ENCODE results near the gene GRID2. TPM values are rescaled to one million over a fixed set of nuclear protein-coding genes. Genes with fewer than 3 reads are reported as not detected.

The GRID2 gene
- total RNA-seq, 2 experiments from 2014 or later, result not detected

DNA sequence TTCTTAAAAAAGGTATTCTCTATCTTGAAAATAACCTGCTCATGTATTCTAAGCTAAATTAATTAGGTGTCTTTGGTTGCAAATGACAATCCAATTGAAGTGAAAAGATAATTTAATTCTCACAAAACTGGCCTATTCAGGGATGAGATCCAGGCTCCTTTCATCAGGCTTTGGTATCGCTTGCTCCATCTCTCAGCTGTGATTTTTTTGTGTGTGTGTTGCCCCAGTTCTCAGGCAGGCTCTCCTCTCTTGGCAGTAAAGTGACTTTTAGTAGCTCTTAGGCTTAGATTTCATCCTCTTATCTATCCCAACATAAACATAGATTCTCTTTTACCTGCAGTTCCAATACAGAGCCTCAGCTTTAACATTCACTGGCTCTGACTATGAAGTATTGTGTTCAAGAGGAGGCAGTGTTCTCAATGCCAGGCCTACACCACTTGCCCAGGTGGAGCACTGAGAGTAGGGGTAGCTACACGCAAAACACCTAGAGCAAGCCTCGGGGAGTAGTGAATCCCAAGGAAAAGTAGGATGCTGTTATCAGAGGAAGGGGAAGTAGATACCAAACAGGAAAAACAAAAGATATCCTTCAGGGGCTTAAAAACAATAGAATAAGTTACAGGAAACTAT is 1132.3 kb downstream of the GRID2 start:
- DNase-seq, result no peak
- ChIA-PET POLR2A (no interaction called here), CTCF (no interaction called here)
- Mint-ChIP-seq H3K4me1 (no peaks in the 10 kb centered on the region), H3K27me3 (no peaks in the 10 kb centered on the region), H3K27ac (no peak overlapping the region), H3K4me3 (no peak overlapping the region), H3K36me3 (ENCODE audit: low read depth) (no peaks in the 10 kb centered on the region), H3K9me3 (peaks cover 4% of the 10 kb centered on the region)

DNA sequence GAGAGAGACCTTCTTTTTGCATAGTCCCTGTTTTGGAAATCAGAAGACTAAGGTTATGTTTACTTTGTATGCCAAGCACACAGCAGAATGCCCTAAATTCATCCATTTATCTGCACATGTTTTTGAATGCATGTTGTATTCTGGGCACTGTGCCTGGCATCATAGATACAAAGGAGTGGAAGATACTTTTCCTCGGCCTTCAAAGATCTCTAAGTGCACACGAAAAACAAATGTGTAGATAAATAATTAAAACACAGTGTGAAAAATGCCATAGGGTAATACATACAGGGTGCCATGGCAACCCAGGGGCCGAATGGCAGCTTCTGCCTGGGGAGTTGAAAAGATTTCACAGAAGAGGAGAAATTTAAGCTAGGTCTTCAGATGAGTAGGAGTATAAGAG is 1134.2 kb downstream of the GRID2 start:
- DNase-seq, result no peak
- no peaks in the 10 kb centered on the region for H3K36me3 Mint-ChIP-seq (ENCODE audit: low read depth)
- H3K27ac Mint-ChIP-seq, result no peak overlapping the region
- H3K9me3 Mint-ChIP-seq, result peaks cover 4% of the 10 kb centered on the region
- no peaks in the 10 kb centered on the region for H3K4me1 Mint-ChIP-seq
- no peak overlapping the region for H3K4me3 Mint-ChIP-seq
- ChIA-PET POLR2A (no interaction called here), CTCF (no interaction called here)
- no peaks in the 10 kb centered on the region for H3K27me3 Mint-ChIP-seq

DNA sequence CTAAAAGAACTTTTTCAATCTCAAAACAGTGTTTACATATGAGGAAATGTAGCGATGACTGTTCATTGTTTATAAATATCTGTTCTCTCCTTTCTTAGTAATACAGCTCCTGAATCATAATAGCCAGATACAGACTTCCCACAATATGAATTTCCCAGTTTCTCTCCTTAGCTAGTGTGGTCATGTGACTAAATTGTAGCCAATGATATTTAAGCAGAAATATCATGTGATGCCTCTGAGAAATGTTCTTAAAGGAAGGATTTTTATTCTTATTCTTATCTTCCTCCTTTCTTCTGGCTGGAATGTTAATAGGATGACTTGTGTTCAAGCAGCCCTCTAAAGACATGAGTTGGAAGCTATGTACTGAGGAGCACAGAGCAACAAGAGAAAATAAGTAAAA is 1141.1 kb downstream of the GRID2 start:
- Mint-ChIP-seq H3K9me3 (no peaks in the 10 kb centered on the region), H3K4me1 (no peaks in the 10 kb centered on the region), H3K27ac (no peak overlapping the region), H3K4me3 (no peak overlapping the region), H3K36me3 (ENCODE audit: low read depth) (no peaks in the 10 kb centered on the region), H3K27me3 (no peaks in the 10 kb centered on the region)
- POLR2A ChIA-PET, result no interaction called here
- CTCF ChIA-PET, result no interaction called here
- DNase-seq, result no peak

DNA sequence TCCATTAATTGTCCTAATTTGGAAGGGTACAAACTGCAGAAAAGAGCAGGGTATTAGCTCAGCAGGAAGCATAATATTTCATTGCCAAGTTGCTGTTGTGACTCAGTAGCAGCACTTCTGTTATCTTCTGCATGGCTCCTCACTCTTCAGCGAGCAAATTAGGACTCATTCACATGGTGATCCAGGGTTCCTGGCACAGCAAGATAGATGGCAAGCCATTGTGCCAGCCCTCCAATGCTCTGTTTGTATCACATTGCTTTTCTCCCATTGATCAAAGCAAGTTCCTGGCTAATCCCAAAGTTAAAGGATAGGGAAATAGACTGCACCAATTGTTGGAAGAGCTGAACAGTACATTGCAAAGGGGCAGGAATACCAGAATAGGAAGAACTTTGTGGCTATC is 1142.3 kb downstream of the GRID2 start:
- Mint-ChIP-seq H3K4me1 (no peaks in the 10 kb centered on the region), H3K4me3 (no peak overlapping the region), H3K27me3 (no peaks in the 10 kb centered on the region), H3K9me3 (no peaks in the 10 kb centered on the region), H3K36me3 (ENCODE audit: low read depth) (no peaks in the 10 kb centered on the region), H3K27ac (no peak overlapping the region)
- no peak for DNase-seq
- ChIA-PET POLR2A (no interaction called here), CTCF (no interaction called here)

DNA sequence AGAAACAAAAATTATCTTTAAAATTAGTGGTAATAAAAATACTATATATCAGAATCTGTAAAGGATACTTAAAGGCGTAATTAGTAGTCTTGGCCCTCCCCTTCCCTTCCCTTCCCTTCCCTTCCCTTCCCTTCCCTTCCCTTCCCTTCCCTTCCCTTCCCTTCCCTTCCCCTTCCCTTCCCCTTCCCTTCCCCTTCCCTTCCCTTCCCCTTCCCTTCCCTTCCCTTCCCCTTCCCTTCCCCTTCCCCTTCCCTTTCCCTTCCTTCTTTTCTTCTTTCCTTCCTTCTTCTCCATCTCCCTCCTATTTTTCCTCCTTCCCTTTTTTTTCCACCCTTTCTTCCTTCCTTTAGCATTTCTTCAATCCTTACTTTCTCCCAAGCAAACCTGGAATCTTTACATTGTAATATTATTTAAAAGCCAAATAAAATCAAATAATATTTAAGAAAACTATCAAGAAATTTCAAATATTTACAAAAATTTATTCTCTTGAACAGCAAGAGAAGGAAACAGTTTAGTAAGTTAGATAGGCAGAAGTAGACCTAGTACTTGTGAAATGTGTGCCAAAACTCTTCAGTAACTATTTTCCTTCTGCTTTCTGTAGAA is 1145.0 kb downstream of the GRID2 start:
- Mint-ChIP-seq H3K27me3 (no peaks in the 10 kb centered on the region), H3K36me3 (ENCODE audit: low read depth) (no peaks in the 10 kb centered on the region), H3K27ac (no peak overlapping the region), H3K4me3 (no peak overlapping the region), H3K4me1 (no peaks in the 10 kb centered on the region), H3K9me3 (no peaks in the 10 kb centered on the region)
- DNase-seq, result no peak
- POLR2A ChIA-PET, result no interaction called here
- CTCF ChIA-PET, result no interaction called here

DNA sequence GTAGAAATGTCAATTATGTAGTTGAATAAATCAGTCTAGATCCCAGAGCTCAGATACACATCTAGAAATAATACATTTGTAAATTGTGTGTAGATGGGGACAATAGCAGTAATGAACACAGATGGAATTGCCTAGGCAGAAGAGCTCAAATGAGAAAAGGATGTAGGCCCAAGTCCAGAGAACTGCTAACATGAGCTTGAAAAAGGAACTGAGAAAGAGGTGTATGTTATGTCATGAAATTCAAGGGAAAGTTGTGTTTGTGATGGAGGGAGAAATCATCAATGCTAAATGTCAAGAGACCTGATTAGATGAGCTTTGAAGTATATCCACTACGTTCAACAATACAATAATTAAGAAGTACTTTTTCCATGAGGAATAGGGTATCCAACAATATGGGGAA is 1148.2 kb downstream of the GRID2 start:
- no peak for DNase-seq
- POLR2A ChIA-PET, result no interaction called here
- H3K4me3 Mint-ChIP-seq, result no peak overlapping the region
- H3K27me3 Mint-ChIP-seq, result no peaks in the 10 kb centered on the region
- H3K27ac Mint-ChIP-seq, result no peak overlapping the region
- CTCF ChIA-PET, result no interaction called here
- H3K36me3 Mint-ChIP-seq (ENCODE audit: low read depth), result no peaks in the 10 kb centered on the region
- H3K9me3 Mint-ChIP-seq, result no peaks in the 10 kb centered on the region
- no peaks in the 10 kb centered on the region for H3K4me1 Mint-ChIP-seq

GRCh38 chr4:93461541-93461940 is 1157.8 kb downstream of the GRID2 start:
- no peak overlapping the region for H3K4me3 Mint-ChIP-seq
- POLR2A ChIA-PET, result no interaction called here
- CTCF ChIA-PET, result no interaction called here
- no peaks in the 10 kb centered on the region for H3K9me3 Mint-ChIP-seq
- H3K36me3 Mint-ChIP-seq (ENCODE audit: low read depth), result no peaks in the 10 kb centered on the region
- H3K27me3 Mint-ChIP-seq, result no peaks in the 10 kb centered on the region
- no peak for DNase-seq
- H3K27ac Mint-ChIP-seq, result no peak overlapping the region
- no peaks in the 10 kb centered on the region for H3K4me1 Mint-ChIP-seq

DNA sequence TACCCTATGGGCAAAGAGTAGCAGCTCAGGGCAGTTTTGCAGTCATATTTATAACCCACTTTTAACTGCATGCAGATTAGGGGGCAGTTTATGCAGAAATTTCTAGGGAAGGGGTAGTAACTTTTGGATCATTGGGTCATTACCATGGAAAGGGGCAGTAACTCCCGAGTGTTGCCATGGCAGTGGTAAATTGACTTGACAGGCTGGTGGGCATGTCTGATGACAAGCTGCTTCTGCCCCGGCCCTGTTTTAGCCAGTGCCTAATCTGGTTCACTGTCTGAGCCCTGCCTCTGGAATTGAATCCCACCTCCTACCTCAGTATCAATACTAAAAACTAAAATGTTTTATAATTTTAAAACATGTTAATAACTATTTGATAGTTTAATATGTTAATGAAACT is 1162.7 kb downstream of the GRID2 start:
- no peak overlapping the region for H3K4me3 Mint-ChIP-seq
- H3K4me1 Mint-ChIP-seq, result no peaks in the 10 kb centered on the region
- POLR2A ChIA-PET, result no interaction called here
- no peak overlapping the region for H3K27ac Mint-ChIP-seq
- CTCF ChIA-PET, result no interaction called here
- no peaks in the 10 kb centered on the region for H3K36me3 Mint-ChIP-seq (ENCODE audit: low read depth)
- H3K27me3 Mint-ChIP-seq, result no peaks in the 10 kb centered on the region
- peaks cover 3% of the 10 kb centered on the region for H3K9me3 Mint-ChIP-seq
- DNase-seq, result no peak

- H3K4me3 Mint-ChIP-seq, result no peak overlapping the region
- H3K36me3 Mint-ChIP-seq (ENCODE audit: low read depth), result no peaks in the 10 kb centered on the region
- no peaks in the 10 kb centered on the region for H3K4me1 Mint-ChIP-seq
- ChIA-PET POLR2A (no interaction called here), CTCF (no interaction called here)
- no peaks in the 10 kb centered on the region for H3K27me3 Mint-ChIP-seq
- peaks cover 3% of the 10 kb centered on the region for H3K9me3 Mint-ChIP-seq
- H3K27ac Mint-ChIP-seq, result no peak overlapping the region
- DNase-seq, result no peak
Observed at GRCh38 chr4:93467484-93468155, 1163.9 kb downstream of the GRID2 start.

DNA sequence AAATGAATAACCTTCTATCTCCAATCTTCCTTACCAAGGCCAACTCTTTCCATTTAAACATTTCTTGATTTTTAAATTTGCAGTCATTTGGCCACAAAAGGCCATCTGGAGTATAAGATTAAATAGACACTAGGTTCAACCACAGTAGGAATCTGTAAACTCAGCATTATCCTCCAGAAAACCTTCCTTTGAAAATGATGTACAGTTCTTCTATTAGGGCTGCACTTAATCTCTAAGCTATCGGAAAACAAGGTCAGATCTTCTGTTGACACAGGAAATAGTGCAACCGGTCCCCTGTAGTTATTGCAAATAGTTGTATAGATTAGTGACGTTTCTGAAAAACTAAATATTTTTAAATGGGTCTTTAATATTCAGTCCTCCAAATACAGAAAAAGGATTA is 1165.8 kb downstream of the GRID2 start:
- H3K9me3 Mint-ChIP-seq, result peaks cover 3% of the 10 kb centered on the region
- H3K27me3 Mint-ChIP-seq, result no peaks in the 10 kb centered on the region
- ChIA-PET POLR2A (no interaction called here), CTCF (no interaction called here)
- H3K27ac Mint-ChIP-seq, result no peak overlapping the region
- H3K36me3 Mint-ChIP-seq (ENCODE audit: low read depth), result no peaks in the 10 kb centered on the region
- no peak overlapping the region for H3K4me3 Mint-ChIP-seq
- DNase-seq, result no peak
- H3K4me1 Mint-ChIP-seq, result no peaks in the 10 kb centered on the region

GRCh38 chr4:93475730-93476129 is 1172.0 kb downstream of the GRID2 start:
- peaks cover 3% of the 10 kb centered on the region for H3K9me3 Mint-ChIP-seq
- DNase-seq, result no peak
- no peak overlapping the region for H3K4me3 Mint-ChIP-seq
- H3K27ac Mint-ChIP-seq, result no peak overlapping the region
- H3K4me1 Mint-ChIP-seq, result no peaks in the 10 kb centered on the region
- H3K36me3 Mint-ChIP-seq (ENCODE audit: low read depth), result no peaks in the 10 kb centered on the region
- no peaks in the 10 kb centered on the region for H3K27me3 Mint-ChIP-seq
- POLR2A ChIA-PET, result no interaction called here
- CTCF ChIA-PET, result no interaction called here

DNA sequence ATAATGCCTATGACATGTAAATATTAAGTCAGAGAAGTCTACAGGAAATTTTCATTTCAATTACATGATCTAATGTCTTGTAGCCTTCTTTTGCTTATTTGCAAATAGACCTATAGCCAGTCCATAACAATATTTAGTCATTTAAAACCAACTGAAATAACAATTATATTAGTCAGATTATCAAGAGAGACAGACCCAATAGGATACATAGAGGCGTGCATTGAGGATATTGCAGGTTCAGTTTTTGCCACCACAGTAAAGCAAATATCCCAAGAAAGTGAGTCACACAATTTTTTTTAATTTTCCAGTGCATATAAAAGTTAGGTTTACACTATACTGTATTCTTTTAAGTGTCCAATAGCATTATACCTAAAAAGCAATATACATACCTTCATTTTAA is 1175.0 kb downstream of the GRID2 start:
- H3K27ac Mint-ChIP-seq, result no peak overlapping the region
- no peaks in the 10 kb centered on the region for H3K27me3 Mint-ChIP-seq
- no peaks in the 10 kb centered on the region for H3K4me1 Mint-ChIP-seq
- no peak for DNase-seq
- H3K36me3 Mint-ChIP-seq (ENCODE audit: low read depth), result no peaks in the 10 kb centered on the region
- ChIA-PET CTCF (no interaction called here), POLR2A (no interaction called here)
- no peak overlapping the region for H3K4me3 Mint-ChIP-seq
- H3K9me3 Mint-ChIP-seq, result no peaks in the 10 kb centered on the region

- Mint-ChIP-seq H3K9me3 (no peaks in the 10 kb centered on the region), H3K36me3 (ENCODE audit: low read depth) (no peaks in the 10 kb centered on the region), H3K27me3 (no peaks in the 10 kb centered on the region), H3K4me3 (no peak overlapping the region), H3K4me1 (no peaks in the 10 kb centered on the region), H3K27ac (no peak overlapping the region)
- ChIA-PET POLR2A (no interaction called here), CTCF (no interaction called here)
- no peak for DNase-seq
Observed at GRCh38 chr4:93480452-93480851, 1176.7 kb downstream of the GRID2 start.

DNA sequence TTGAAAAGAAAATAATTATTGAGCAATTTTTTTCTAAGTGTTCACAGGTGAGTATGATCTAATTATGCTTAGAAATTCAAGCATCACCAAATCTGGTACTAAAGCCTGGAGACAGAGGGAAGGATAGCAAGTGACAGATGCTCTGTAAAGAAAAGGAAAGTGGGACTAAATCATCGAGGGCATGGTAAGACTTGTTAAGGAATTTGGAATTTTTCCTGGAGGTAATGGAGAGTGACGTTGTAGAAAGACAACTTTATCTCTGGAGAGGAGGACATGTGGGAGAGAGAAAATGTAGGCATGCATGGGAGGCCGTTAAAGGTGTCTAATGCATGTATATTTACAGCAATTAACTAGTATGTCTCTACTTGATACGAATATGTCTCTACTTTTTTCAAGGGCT is 1191.6 kb downstream of the GRID2 start:
- Mint-ChIP-seq H3K4me3 (no peak overlapping the region), H3K27me3 (no peaks in the 10 kb centered on the region), H3K4me1 (no peaks in the 10 kb centered on the region), H3K36me3 (ENCODE audit: low read depth) (no peaks in the 10 kb centered on the region), H3K9me3 (no peaks in the 10 kb centered on the region), H3K27ac (no peak overlapping the region)
- no peak for DNase-seq
- POLR2A ChIA-PET, result no interaction called here
- CTCF ChIA-PET, result no interaction called here

Measured in activated CD4-positive, alpha-beta memory T cell treated with anti-CD3 and anti-CD28 coated beads, Interleukin-2, amount 10 ng/mL, durations not matched to agents 7 days and 5 days (primary cell).